ENCODE measurements around the gene FGFR4.

GRCh38 chr5:177094224-177095087 is 7.7 kb downstream of the FGFR4 start:
- TF ChIP-seq CTCF (conservative IDR thresholded peaks at IDR 0.05), result no peak
- TF ChIP-seq EZH2 (IDR thresholded peaks at IDR 0.05; ENCODE audit: low read depth), result no peak
